Activated naive CD8-positive, alpha-beta T cell (primary cell): ENCODE measurements around the gene TMCO4.
"Not testable (repeated sequence)": the region's sequence is repeated elsewhere in the genome, so short reads cannot be mapped to it uniquely, and the experiment has no call there.

ENCODE experiments used
- H3K27ac Mint-ChIP-seq: one replicate; pipeline ENCODE4 v1.8.0; 2021; ENCODE audit warnings: mixed read lengths
- H3K27me3 Mint-ChIP-seq: one replicate; pipeline ENCODE4 v1.8.0; 2021; ENCODE audit warnings: mixed read lengths
- H3K36me3 Mint-ChIP-seq: one replicate; pipeline ENCODE4 v1.8.0; 2021; ENCODE audit warnings: mixed read lengths
- H3K4me1 Mint-ChIP-seq: one replicate; pipeline ENCODE4 v1.8.0; 2021; ENCODE audit warnings: low read depth, mixed read lengths
- H3K4me3 Mint-ChIP-seq: one replicate; pipeline ENCODE4 v1.8.0; 2021; ENCODE audit warnings: mild to moderate bottlenecking, mixed read lengths
- H3K9me3 Mint-ChIP-seq: one replicate; pipeline ENCODE4 v1.8.0; 2021; ENCODE audit warnings: low read depth, mixed read lengths

TMCO4 gene

DNA sequence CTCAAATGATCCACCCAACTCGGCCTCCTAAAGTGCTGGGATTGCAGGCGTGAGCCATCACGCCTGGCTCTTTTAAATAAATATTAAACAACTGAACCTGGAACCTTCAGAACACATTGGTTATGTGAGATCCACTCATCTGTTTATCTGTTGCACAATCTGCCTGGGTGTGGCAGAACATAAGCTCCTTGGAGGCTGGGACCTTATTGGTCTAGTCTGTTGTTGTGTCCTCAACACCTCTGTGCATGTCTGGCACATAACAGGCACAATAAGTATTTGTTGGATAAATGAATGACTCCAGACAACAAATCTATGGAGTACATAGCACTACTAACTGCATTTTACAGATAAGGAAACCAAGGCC lies 159.7 kb downstream of the TMCO4 start:
- H3K36me3 Mint-ChIP-seq, result no peaks in the 10 kb centered on the region
- peaks cover 10% of the 10 kb centered on the region for H3K4me1 Mint-ChIP-seq
- H3K4me3 Mint-ChIP-seq, result no peak overlapping the region
- H3K27me3 Mint-ChIP-seq, result peaks cover 1% of the 10 kb centered on the region
- H3K9me3 Mint-ChIP-seq, result no peaks in the 10 kb centered on the region
- no peak overlapping the region for H3K27ac Mint-ChIP-seq

DNA sequence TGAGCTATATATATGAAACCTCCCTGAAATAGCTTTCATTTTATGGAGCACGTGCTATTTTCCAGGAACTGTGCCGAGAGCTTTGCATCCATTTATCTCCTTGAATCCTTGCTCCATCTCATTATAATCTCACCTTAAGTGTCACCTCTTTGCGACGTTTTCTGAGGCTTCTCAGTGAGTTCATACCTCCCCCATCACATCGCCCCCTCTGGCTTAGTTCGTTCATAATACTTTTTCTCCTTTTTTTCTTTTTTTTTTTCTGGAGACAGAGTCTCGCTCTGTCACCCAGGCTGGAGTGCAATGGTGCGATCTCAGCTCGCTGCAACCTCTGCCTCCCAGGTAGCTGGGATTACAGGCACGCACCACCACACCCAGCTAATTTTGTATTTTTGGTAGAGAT lies 160.5 kb downstream of the TMCO4 start:
- not testable (repeated sequence) for H3K36me3 Mint-ChIP-seq, H3K4me3 Mint-ChIP-seq, H3K4me1 Mint-ChIP-seq, H3K9me3 Mint-ChIP-seq, H3K27ac Mint-ChIP-seq, H3K27me3 Mint-ChIP-seq

DNA sequence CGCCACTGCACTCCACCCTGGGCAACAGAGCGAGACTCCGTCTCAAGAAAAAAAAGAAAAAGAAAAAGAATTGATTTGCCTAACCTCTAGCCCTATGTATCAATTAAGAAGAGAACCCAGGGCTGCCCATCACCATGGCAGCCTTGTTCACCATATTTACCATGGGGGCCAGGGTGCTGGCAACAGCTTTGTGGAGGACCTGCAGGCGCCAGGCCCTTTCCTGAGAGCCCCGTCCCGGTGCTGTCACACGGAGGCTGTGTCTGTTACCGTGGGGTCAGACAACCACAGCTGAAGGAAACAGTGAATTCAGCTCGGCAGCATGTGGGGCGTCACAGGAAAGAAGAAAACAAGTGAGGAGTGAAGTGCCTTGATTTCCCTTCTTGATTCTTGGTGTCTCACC lies 162.1 kb downstream of the TMCO4 start:
- Mint-ChIP-seq H3K9me3 (no peaks in the 10 kb centered on the region), H3K36me3 (no peaks in the 10 kb centered on the region), H3K27ac (no peak overlapping the region), H3K4me3 (no peak overlapping the region), H3K4me1 (no peaks in the 10 kb centered on the region), H3K27me3 (peaks cover 1% of the 10 kb centered on the region)

DNA sequence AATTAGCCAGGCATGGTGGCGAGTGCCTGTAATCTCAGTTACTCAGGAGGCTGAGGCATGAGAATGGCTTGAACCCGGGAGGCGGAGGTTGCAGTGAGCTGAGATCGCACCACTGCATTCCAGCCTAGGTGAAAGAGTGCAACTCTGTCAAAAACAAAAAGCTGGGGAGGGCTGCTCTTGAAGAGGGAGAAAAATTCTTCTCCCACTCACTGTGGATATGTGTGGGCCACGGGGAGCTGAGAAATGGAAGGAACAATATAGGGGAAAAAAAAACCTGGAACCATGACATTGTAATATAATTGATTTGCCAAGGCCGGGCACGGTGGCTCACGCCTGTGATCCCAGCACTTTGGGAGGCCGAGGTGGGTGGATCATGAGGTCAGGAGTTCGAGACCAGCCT lies 163.0 kb downstream of the TMCO4 start:
- not testable (repeated sequence) for H3K27ac Mint-ChIP-seq, H3K4me3 Mint-ChIP-seq, H3K36me3 Mint-ChIP-seq, H3K4me1 Mint-ChIP-seq, H3K9me3 Mint-ChIP-seq, H3K27me3 Mint-ChIP-seq

DNA sequence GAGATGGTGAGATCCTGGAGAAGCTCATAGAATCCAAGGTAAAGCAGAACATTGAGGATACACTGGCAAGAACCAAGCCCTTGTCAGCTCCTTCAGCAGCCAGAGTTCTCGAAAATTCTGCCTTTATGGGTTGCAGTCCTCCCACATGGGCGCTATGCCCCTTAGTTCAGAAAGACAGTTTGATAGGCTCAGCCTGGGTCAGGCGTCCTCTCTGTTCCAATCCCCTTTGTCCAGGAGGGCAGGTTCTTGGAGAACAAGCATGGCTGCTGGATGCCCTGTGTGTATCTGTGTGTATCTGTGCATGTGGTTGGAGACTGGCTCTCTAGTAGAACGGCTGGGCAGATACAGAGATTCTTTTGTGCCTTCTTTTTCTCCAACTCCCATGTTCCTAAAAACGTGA lies 163.7 kb downstream of the TMCO4 start:
- Mint-ChIP-seq H3K4me3 (no peak overlapping the region), H3K36me3 (no peaks in the 10 kb centered on the region), H3K27ac (no peak overlapping the region), H3K4me1 (no peaks in the 10 kb centered on the region), H3K27me3 (no peaks in the 10 kb centered on the region), H3K9me3 (no peaks in the 10 kb centered on the region)

DNA sequence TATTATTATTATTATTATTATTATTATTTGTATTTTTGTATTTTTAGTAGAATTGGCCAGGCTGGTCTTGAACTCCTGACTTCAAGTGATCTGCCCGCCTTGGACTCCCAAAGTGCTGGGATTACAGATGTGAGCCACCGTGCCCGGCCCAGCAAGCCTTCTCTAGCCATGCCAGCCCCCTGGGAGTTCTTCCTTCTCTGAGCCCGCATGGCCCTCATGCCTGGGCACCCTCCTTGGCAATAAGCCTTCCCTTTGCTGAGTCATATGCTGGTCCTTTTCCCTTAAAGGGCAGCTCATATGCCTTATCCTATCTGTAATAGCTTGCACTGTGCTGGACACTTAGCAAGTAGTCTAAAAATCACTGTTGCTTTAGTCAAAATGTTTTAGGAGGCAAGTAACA lies 164.1 kb downstream of the TMCO4 start:
- Mint-ChIP-seq H3K4me1 (no peaks in the 10 kb centered on the region), H3K4me3 (no peak overlapping the region), H3K9me3 (no peaks in the 10 kb centered on the region), H3K27ac (no peak overlapping the region), H3K27me3 (no peaks in the 10 kb centered on the region), H3K36me3 (no peaks in the 10 kb centered on the region)

DNA sequence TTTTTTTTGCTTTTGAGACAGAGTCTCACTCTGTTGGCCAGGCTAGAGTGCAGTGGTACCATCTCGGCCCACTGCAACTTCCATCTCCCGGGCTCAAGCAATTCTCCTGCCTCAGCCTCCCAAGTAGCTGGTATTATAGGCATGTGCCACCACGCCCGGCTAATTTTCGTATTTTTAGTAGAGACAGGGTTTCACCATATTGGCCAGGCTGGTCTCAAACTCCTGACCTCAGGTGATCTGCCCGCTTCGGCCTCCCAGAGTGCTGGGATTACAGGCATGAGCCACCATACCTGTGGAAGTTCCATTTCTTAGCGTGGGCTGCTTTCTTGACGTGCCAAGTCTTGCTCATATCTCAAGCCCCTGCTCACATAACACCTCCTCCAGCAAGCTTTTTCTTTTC lies 164.7 kb downstream of the TMCO4 start:
- not testable (repeated sequence) for H3K36me3 Mint-ChIP-seq, H3K4me1 Mint-ChIP-seq, H3K27ac Mint-ChIP-seq, H3K9me3 Mint-ChIP-seq, H3K4me3 Mint-ChIP-seq, H3K27me3 Mint-ChIP-seq

DNA sequence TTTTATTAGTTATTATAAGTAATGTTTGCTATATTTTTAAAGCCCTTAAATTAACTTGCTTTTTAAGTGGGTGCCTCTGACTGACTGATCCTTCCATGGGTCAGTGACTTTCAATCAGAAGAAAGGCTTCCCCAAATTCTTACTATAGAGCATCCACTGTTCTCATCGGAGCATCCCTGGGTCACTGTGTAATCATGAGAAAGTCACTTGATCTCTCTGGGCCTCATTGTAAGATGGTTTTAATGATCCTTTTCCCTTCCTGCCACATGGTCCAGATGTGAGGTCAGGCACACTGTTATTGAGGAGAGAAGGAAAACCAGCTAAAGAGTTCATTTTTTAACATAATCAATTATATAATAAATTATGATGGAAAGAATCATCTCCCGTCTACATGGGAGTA lies 166.6 kb downstream of the TMCO4 start:
- Mint-ChIP-seq H3K4me1 (no peaks in the 10 kb centered on the region), H3K36me3 (peaks cover 2% of the 10 kb centered on the region), H3K27me3 (no peaks in the 10 kb centered on the region), H3K27ac (no peak overlapping the region), H3K9me3 (no peaks in the 10 kb centered on the region), H3K4me3 (no peak overlapping the region)
